ENCODE results near the gene SV2B. TPM values are rescaled to one million over a fixed set of nuclear protein-coding genes. Genes with fewer than 3 reads are reported as not detected.

SV2B gene
- polyA plus RNA-seq, 1 donor (not counting 4 experiments of a cell fraction or from before 2014, with no cell fraction given), result 0.04 TPM

DNA sequence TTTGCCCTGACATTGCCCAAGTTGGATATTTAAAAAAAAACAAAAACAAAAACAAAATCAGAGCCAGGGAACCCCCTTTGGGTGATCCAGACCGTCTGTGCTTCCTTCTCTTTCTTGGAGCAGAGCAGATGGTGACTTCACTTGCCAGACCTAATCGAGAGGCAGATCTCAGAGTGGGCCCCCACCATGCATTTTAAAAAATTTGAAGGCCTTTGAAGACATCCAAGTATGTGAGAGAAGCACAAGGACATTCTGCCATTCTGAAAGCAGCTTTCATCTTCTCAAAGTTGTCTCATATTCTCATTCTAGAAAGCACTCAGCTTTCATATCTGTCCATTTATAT lies 93.3 kb downstream of the SV2B start:
- TF ChIP-seq EZH2 (IDR thresholded peaks at IDR 0.05; ENCODE audit: low read length), result no peak
- TF ChIP-seq, protein P1, sequence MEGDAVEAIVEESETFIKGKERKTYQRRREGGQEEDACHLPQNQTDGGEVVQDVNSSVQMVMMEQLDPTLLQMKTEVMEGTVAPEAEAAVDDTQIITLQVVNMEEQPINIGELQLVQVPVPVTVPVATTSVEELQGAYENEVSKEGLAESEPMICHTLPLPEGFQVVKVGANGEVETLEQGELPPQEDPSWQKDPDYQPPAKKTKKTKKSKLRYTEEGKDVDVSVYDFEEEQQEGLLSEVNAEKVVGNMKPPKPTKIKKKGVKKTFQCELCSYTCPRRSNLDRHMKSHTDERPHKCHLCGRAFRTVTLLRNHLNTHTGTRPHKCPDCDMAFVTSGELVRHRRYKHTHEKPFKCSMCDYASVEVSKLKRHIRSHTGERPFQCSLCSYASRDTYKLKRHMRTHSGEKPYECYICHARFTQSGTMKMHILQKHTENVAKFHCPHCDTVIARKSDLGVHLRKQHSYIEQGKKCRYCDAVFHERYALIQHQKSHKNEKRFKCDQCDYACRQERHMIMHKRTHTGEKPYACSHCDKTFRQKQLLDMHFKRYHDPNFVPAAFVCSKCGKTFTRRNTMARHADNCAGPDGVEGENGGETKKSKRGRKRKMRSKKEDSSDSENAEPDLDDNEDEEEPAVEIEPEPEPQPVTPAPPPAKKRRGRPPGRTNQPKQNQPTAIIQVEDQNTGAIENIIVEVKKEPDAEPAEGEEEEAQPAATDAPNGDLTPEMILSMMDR (optimal IDR thresholded peaks at IDR 0.05 in 1 of 3, IDR thresholded peaks at IDR 0.05 in 1 of 3, conservative IDR thresholded peaks at IDR 0.05 in 1 of 3; ENCODE audit: extremely low read depth in 1 of 3, insufficient read depth in 2 of 3, low read length in 3 of 3), result no peak
- H3K36me3 ChIP-seq (ENCODE audit: control insufficient read depth in 2 of 2, extremely low read depth in 1 of 2, insufficient read depth in 2 of 2, low read length in 2 of 2), result no peaks in the 10 kb centered on the region

DNA sequence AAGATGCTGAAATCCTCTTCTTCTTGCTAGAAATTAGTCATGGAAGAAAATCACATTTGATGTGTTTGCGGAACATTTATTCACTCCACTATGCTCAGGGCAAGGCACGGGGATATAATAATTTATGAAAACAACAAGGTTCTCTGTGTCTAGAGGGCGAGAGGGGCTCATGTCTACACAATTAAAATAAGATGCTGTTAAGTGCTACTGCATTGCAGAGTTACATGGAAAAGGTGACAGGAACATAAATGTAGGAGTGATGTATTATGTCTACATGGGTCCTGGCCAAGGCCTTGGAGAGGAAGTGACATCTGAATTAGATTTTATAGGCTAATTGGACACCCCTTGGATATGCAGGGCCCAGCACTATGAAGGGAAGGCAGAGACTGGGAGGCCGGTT lies 96.1 kb downstream of the SV2B start:
- H3K79me2 ChIP-seq (ENCODE audit: control insufficient read depth, insufficient read depth, low read length), result no peaks in the 10 kb centered on the region
- H3K4me3 ChIP-seq (ENCODE audit: control insufficient read depth in 2 of 3, extremely low read depth in 1 of 3, insufficient read depth in 2 of 3, low read depth in 1 of 3, low read length in 3 of 3), result no peak overlapping the region
- no peaks in the 10 kb centered on the region for H3K27me3 ChIP-seq (ENCODE audit: control insufficient read depth, extremely low read depth, insufficient read depth, low read length)
- no peaks in the 10 kb centered on the region for H4K20me1 ChIP-seq (ENCODE audit: control insufficient read depth, extremely low read depth, insufficient read depth, low read length)
- DNase-seq (ENCODE audit: low read depth, low spot score), result no peak
- no peak overlapping the region for H2AFZ ChIP-seq (ENCODE audit: control insufficient read depth, low read length)
- no peaks in the 10 kb centered on the region for H3K4me1 ChIP-seq (ENCODE audit: control insufficient read depth, extremely low read depth, insufficient read depth, low read length)
- no peak overlapping the region for H3K9ac ChIP-seq (ENCODE audit: control insufficient read depth, extremely low read depth, insufficient read depth, low read length)
- dilution Hi-C loops (cut with MboI; ENCODE audit: extremely low pct_ligation_motif_present, low sequenced_read_pairs), result no loop called here
- no peak for FAIRE-seq
- no peak overlapping the region for H3K4me2 ChIP-seq (ENCODE audit: control insufficient read depth, extremely low read depth, insufficient read depth, low read depth, low read length)
- H3K36me3 ChIP-seq (ENCODE audit: control insufficient read depth in 2 of 2, extremely low read depth in 1 of 2, insufficient read depth in 2 of 2, low read length in 2 of 2), result no peaks in the 10 kb centered on the region
- TF ChIP-seq, protein P1 (optimal IDR thresholded peaks at IDR 0.05 in 1 of 3, IDR thresholded peaks at IDR 0.05 in 1 of 3, conservative IDR thresholded peaks at IDR 0.05 in 1 of 3; ENCODE audit: extremely low read depth in 1 of 3, insufficient read depth in 2 of 3, low read length in 3 of 3), result no peak
- no peak for TF ChIP-seq EZH2 (IDR thresholded peaks at IDR 0.05; ENCODE audit: low read length)
- no peak overlapping the region for H3K27ac ChIP-seq (ENCODE audit: control insufficient read depth, insufficient read depth, low read length)
- H3K9me3 ChIP-seq (ENCODE audit: control insufficient read depth, low read depth, low read length), result no peaks in the 10 kb centered on the region
- H3K9me1 ChIP-seq (ENCODE audit: control insufficient read depth, extremely low read depth, insufficient read depth, low read length), result no peaks in the 10 kb centered on the region

More for the DNA sequence above, 93.3 kb downstream of the SV2B start:
- Histone ChIP-seq H3K27me3 (ENCODE audit: control insufficient read depth, extremely low read depth, insufficient read depth, low read length) (no peaks in the 10 kb centered on the region), H2AFZ (ENCODE audit: control insufficient read depth, low read length) (no peak overlapping the region), H3K4me3 (ENCODE audit: control insufficient read depth in 2 of 3, extremely low read depth in 1 of 3, insufficient read depth in 2 of 3, low read depth in 1 of 3, low read length in 3 of 3) (no peak overlapping the region), H3K4me2 (ENCODE audit: control insufficient read depth, extremely low read depth, insufficient read depth, low read depth, low read length) (no peak overlapping the region), H3K9ac (ENCODE audit: control insufficient read depth, extremely low read depth, insufficient read depth, low read length) (no peak overlapping the region), H3K27ac (ENCODE audit: control insufficient read depth, insufficient read depth, low read length) (no peak overlapping the region), H3K9me1 (ENCODE audit: control insufficient read depth, extremely low read depth, insufficient read depth, low read length) (no peaks in the 10 kb centered on the region), H3K9me3 (ENCODE audit: control insufficient read depth, low read depth, low read length) (no peaks in the 10 kb centered on the region), H4K20me1 (ENCODE audit: control insufficient read depth, extremely low read depth, insufficient read depth, low read length) (no peaks in the 10 kb centered on the region), H3K79me2 (ENCODE audit: control insufficient read depth, insufficient read depth, low read length) (no peaks in the 10 kb centered on the region), H3K4me1 (ENCODE audit: control insufficient read depth, extremely low read depth, insufficient read depth, low read length) (no peaks in the 10 kb centered on the region)
- dilution Hi-C loops (cut with MboI; ENCODE audit: extremely low pct_ligation_motif_present, low sequenced_read_pairs), result no loop called here
- DNase-seq (ENCODE audit: low read depth, low spot score), result no peak
- FAIRE-seq, result no peak
